Ectodermal cell (in vitro differentiated cells): ENCODE data around the gene SGIP1.

Experiments used
- H3K27ac ChIP-seq: 2 replicates; pipeline ENCODE4 v1.7.0; 2013; ENCODE audit warnings: mild to moderate bottlenecking, low read depth, low read length; ENCODE audit not compliant: insufficient read depth, poor library complexity, severe bottlenecking
- H3K27me3 ChIP-seq: 2 replicates; pipeline ENCODE4 v1.7.0; 2013; ENCODE audit warnings: mild to moderate bottlenecking, low read length; ENCODE audit not compliant: insufficient read depth, control insufficient read depth, poor library complexity, severe bottlenecking
- H3K36me3 ChIP-seq: one replicate; pipeline ENCODE4 v1.7.0; 2013; ENCODE audit warnings: low read length; ENCODE audit not compliant: control insufficient read depth, insufficient read depth
- H3K4me1 ChIP-seq: one replicate; pipeline ENCODE4 v1.7.0; 2013; ENCODE audit warnings: low read length; ENCODE audit not compliant: control insufficient read depth, insufficient read depth
- H3K4me3 ChIP-seq: 2 replicates; pipeline ENCODE4 v1.7.0; 2013; ENCODE audit warnings: low read depth, low read length, control low read depth; ENCODE audit not compliant: insufficient read depth
- H3K9me3 ChIP-seq: 2 replicates; pipeline ENCODE4 v1.7.0; 2013; ENCODE audit warnings: mild to moderate bottlenecking, low read length, moderate library complexity; ENCODE audit not compliant: control insufficient read depth
- WGBS, 2 experiments: methylation state at CpG; one replicate each; pipeline ENCODE4 v1.1.7; 2013; ENCODE audit warnings: missing lambda C conversion rate in 2 of 2; 5-methylcytosine and 5-hydroxymethylcytosine counted together

SGIP1 gene

GRCh38 chr1:66532798-66533783, 862 bp upstream of the SGIP1 start:
- Histone ChIP-seq H3K27me3 (peaks cover 29% of the 10 kb centered on the region), H3K4me1 (no peaks in the 10 kb centered on the region), H3K27ac (no peak overlapping the region), H3K9me3 (no peaks in the 10 kb centered on the region), H3K4me3 (peak overlapping the region; percentile 51), H3K36me3 (no peaks in the 10 kb centered on the region)
- WGBS, 2 experiments = 7% methylated on average over 48 to 50 of the region's 50 CpGs

- Histone ChIP-seq H3K27ac (no peak overlapping the region), H3K4me1 (no peaks in the 10 kb centered on the region), H3K27me3 (peaks cover 29% of the 10 kb centered on the region), H3K9me3 (no peaks in the 10 kb centered on the region), H3K4me3 (no peak overlapping the region), H3K36me3 (no peaks in the 10 kb centered on the region)
- 92 to 93% methylated on average over 1 to 2 of the region's 2 CpGs for WGBS, 2 experiments
Observed at GRCh38 chr1:66535061-66535460, 1.1 kb downstream of the SGIP1 start.

- Histone ChIP-seq H3K27me3 (peaks cover 29% of the 10 kb centered on the region), H3K4me3 (no peak overlapping the region), H3K4me1 (no peaks in the 10 kb centered on the region), H3K36me3 (no peaks in the 10 kb centered on the region), H3K27ac (no peak overlapping the region), H3K9me3 (no peaks in the 10 kb centered on the region)
- WGBS, 2 experiments = 71 to 82% methylated on average over 1 of the region's 1 CpG
Observed at GRCh38 chr1:66535853-66536252, 1.9 kb downstream of the SGIP1 start.

GRCh38 chr1:66537718-66538117, 3.8 kb downstream of the SGIP1 start:
- H3K4me3 ChIP-seq = no peak overlapping the region
- H3K4me1 ChIP-seq = no peaks in the 10 kb centered on the region
- WGBS, 2 experiments = no CpG with 5 or more reads among the region's 1 CpG
- H3K27me3 ChIP-seq = peaks cover 16% of the 10 kb centered on the region
- no peaks in the 10 kb centered on the region for H3K9me3 ChIP-seq
- H3K36me3 ChIP-seq = no peaks in the 10 kb centered on the region
- H3K27ac ChIP-seq = no peak overlapping the region

- no peaks in the 10 kb centered on the region for H3K27me3 ChIP-seq
- no peak overlapping the region for H3K27ac ChIP-seq
- H3K4me1 ChIP-seq = no peaks in the 10 kb centered on the region
- H3K4me3 ChIP-seq = no peak overlapping the region
- H3K9me3 ChIP-seq = no peaks in the 10 kb centered on the region
- WGBS, 2 experiments = 90 to 96% methylated on average over 1 of the region's 1 CpG
- no peaks in the 10 kb centered on the region for H3K36me3 ChIP-seq
Observed at GRCh38 chr1:66539491-66539890, 5.5 kb downstream of the SGIP1 start.

- Histone ChIP-seq H3K9me3 (no peaks in the 10 kb centered on the region), H3K27ac (no peak overlapping the region), H3K36me3 (no peaks in the 10 kb centered on the region), H3K27me3 (no peaks in the 10 kb centered on the region), H3K4me3 (no peak overlapping the region), H3K4me1 (no peaks in the 10 kb centered on the region)
- WGBS, 2 experiments = 85 to 92% methylated on average over 3 of the region's 3 CpGs
Observed at GRCh38 chr1:66540434-66541032, 6.6 kb downstream of the SGIP1 start.

- Histone ChIP-seq H3K27me3 (no peaks in the 10 kb centered on the region), H3K36me3 (no peaks in the 10 kb centered on the region), H3K4me1 (no peaks in the 10 kb centered on the region), H3K9me3 (no peaks in the 10 kb centered on the region), H3K27ac (no peak overlapping the region), H3K4me3 (no peak overlapping the region)
- WGBS, 2 experiments = 88 to 96% methylated on average over 7 to 8 of the region's 8 CpGs
Observed at GRCh38 chr1:66542314-66542713, 8.4 kb downstream of the SGIP1 start.

GRCh38 chr1:66542811-66543767, 9.1 kb downstream of the SGIP1 start:
- 90 to 92% methylated on average over 7 to 8 of the region's 8 CpGs for WGBS, 2 experiments
- H3K27me3 ChIP-seq = no peaks in the 10 kb centered on the region
- no peaks in the 10 kb centered on the region for H3K36me3 ChIP-seq
- H3K4me1 ChIP-seq = no peaks in the 10 kb centered on the region
- no peak overlapping the region for H3K27ac ChIP-seq
- H3K9me3 ChIP-seq = no peaks in the 10 kb centered on the region
- no peak overlapping the region for H3K4me3 ChIP-seq

- Histone ChIP-seq H3K4me1 (no peaks in the 10 kb centered on the region), H3K27me3 (no peaks in the 10 kb centered on the region), H3K36me3 (no peaks in the 10 kb centered on the region), H3K9me3 (no peaks in the 10 kb centered on the region), H3K4me3 (no peak overlapping the region), H3K27ac (no peak overlapping the region)
- 96 to 98% methylated on average over 3 of the region's 4 CpGs for WGBS, 2 experiments
Observed at GRCh38 chr1:66546047-66546810, 12.3 kb downstream of the SGIP1 start.
